ENCODE data around the gene RPGR.

DNA sequence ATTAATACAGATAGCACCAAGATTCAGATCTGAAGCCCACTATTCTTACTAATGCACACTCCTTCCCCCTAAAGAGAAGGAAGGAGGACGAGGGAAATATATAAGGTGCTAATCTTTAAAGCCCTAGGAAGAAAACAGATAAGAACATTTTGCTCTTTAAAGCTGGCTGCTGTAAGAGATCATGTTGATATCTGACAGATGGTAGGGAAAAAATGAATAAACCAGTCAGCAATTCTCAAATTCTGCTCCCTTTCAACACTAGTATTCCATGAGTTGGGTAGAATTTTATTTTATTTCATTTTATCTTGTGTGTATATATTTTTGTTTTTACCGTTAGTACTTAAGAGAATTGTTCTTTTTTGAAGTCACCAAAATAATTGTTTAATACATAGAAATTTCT, 44.3 kb upstream of the RPGR start:
- TF ChIP-seq EZH2phosphoT487 (IDR thresholded peaks at IDR 0.05; ENCODE audit: insufficient read depth, low read depth): no peak
- no peak for TF ChIP-seq EZH2 (IDR thresholded peaks at IDR 0.05; ENCODE audit: insufficient read depth, poor library complexity, severe bottlenecking)

Data from GM23248 (cell line).